Nephron progenitor cell (in vitro differentiated cells): Measurements from ENCODE around the gene BCLAF1.

Experiments used
- DNase-seq: peaks from one replicate; pipeline ENCODE4 v3.0.0; 2021
- H3K27ac Mint-ChIP-seq: 2 replicates; pipeline ENCODE4 v1.8.0; 2021; ENCODE audit warnings: mild to moderate bottlenecking, moderate library complexity, mixed read lengths
- H3K27me3 Mint-ChIP-seq: 2 replicates; pipeline ENCODE4 v1.8.0; 2021; ENCODE audit warnings: mild to moderate bottlenecking, low read depth, mixed read lengths; ENCODE audit not compliant: poor library complexity
- H3K36me3 Mint-ChIP-seq: 2 replicates; pipeline ENCODE4 v1.8.0; 2021; ENCODE audit warnings: low read depth, mixed read lengths
- H3K4me1 Mint-ChIP-seq: 2 replicates; pipeline ENCODE4 v1.8.0; 2021; ENCODE audit warnings: mixed read lengths
- H3K4me3 Mint-ChIP-seq: 2 replicates; pipeline ENCODE4 v1.8.0; 2021; ENCODE audit warnings: mild to moderate bottlenecking, moderate library complexity, mixed read lengths
- H3K9me3 Mint-ChIP-seq: 2 replicates; pipeline ENCODE4 v1.8.0; 2021; ENCODE audit warnings: mild to moderate bottlenecking, moderate library complexity, mixed read lengths
- CTCF ChIP-seq: fragments of 200-600 bp; sonication (generic); IDR thresholded peaks from 2 replicates; pipeline ENCODE4 v1.5.0; 2021; ENCODE audit warnings: antibody characterized with exemption

BCLAF1 gene

GRCh38 chr6:136265101-136265500 is 24.5 kb downstream of the BCLAF1 start:
- no peaks in the 10 kb centered on the region for H3K27me3 Mint-ChIP-seq
- no peak for TF ChIP-seq CTCF
- H3K4me3 Mint-ChIP-seq: no peak overlapping the region
- peaks cover 70% of the 10 kb centered on the region for H3K36me3 Mint-ChIP-seq
- no peak for DNase-seq
- no peaks in the 10 kb centered on the region for H3K4me1 Mint-ChIP-seq
- H3K9me3 Mint-ChIP-seq: no peaks in the 10 kb centered on the region
- no peak overlapping the region for H3K27ac Mint-ChIP-seq

GRCh38 chr6:136262940-136263339 is 26.7 kb downstream of the BCLAF1 start:
- Mint-ChIP-seq H3K9me3 (no peaks in the 10 kb centered on the region), H3K4me3 (no peak overlapping the region), H3K4me1 (no peaks in the 10 kb centered on the region), H3K36me3 (peaks cover 52% of the 10 kb centered on the region), H3K27me3 (no peaks in the 10 kb centered on the region), H3K27ac (no peak overlapping the region)
- no peak for DNase-seq
- TF ChIP-seq CTCF: no peak

- no peak overlapping the region for H3K4me3 Mint-ChIP-seq
- no peaks in the 10 kb centered on the region for H3K9me3 Mint-ChIP-seq
- H3K36me3 Mint-ChIP-seq: peaks cover 6% of the 10 kb centered on the region
- peaks cover 17% of the 10 kb centered on the region for H3K4me1 Mint-ChIP-seq
- H3K27me3 Mint-ChIP-seq: no peaks in the 10 kb centered on the region
- H3K27ac Mint-ChIP-seq: no peak overlapping the region
- DNase-seq: no peak
- no peak for TF ChIP-seq CTCF
These were observed 34.7 kb downstream of the BCLAF1 start for GRCh38 chr6:136254851-136255466.

DNA sequence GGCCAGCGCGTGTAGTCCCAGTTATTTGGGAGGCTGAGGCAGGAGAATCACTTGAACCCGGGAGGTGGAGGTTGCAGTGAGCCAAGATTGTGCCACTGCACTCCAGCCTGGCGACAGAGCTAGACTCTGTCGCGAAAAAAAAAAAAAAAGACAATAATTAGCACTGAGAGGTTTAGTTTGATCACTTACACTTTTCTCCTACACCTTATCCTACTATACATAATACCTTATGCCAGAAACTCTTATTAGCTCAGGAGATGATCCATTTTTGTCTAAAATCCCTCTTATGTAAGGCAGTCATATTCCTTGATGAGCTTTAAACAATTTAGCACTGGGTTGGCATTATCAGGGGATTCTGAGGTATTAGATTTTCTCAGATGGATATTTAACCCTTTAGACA is 35.9 kb downstream of the BCLAF1 start:
- H3K4me3 Mint-ChIP-seq: no peak overlapping the region
- H3K36me3 Mint-ChIP-seq: peaks cover 7% of the 10 kb centered on the region

DNA sequence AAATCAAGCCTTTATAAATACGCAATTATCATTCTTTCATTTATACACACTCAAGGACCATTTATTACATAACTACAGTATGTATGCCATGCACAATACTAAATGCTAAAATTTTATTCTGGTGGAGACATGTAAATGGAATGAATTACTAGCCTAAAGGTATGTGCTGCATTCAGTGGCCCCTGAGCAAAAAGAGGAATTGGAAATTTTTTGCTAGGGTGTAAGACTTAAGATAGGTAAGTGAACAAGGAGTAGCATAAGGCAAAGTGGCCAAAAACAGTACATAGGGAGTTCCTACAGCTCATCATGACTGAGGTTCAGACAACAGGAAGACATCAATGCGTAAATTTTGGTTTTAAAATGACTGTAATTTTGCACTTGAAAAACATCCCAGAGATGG is 37.2 kb downstream of the BCLAF1 start:
- Mint-ChIP-seq H3K9me3 (no peaks in the 10 kb centered on the region), H3K27ac (no peak overlapping the region), H3K4me3 (no peak overlapping the region), H3K36me3 (peaks cover 4% of the 10 kb centered on the region), H3K4me1 (peaks cover 31% of the 10 kb centered on the region), H3K27me3 (no peaks in the 10 kb centered on the region)
- DNase-seq: no peak
- no peak for TF ChIP-seq CTCF

More for the DNA sequence above, 35.9 kb downstream of the BCLAF1 start:
- no peak overlapping the region for H3K27ac Mint-ChIP-seq
- no peaks in the 10 kb centered on the region for H3K27me3 Mint-ChIP-seq
- no peak for DNase-seq
- H3K4me1 Mint-ChIP-seq: peaks cover 29% of the 10 kb centered on the region
- H3K9me3 Mint-ChIP-seq: no peaks in the 10 kb centered on the region
- no peak for TF ChIP-seq CTCF

GRCh38 chr6:136251394-136251793 is 38.3 kb downstream of the BCLAF1 start:
- no peak overlapping the region for H3K27ac Mint-ChIP-seq
- H3K4me1 Mint-ChIP-seq: peaks cover 31% of the 10 kb centered on the region
- H3K27me3 Mint-ChIP-seq: no peaks in the 10 kb centered on the region
- no peak for TF ChIP-seq CTCF
- peaks cover 4% of the 10 kb centered on the region for H3K36me3 Mint-ChIP-seq
- H3K9me3 Mint-ChIP-seq: no peaks in the 10 kb centered on the region
- DNase-seq: peak; percentile 17
- peak overlapping the region; percentile 93 for H3K4me3 Mint-ChIP-seq
